DOHH2 (cell line): ENCODE results near the gene DIMT1.

ENCODE experiments used
- H3F3A ChIP-seq: fragments of 200-600 bp; sonication (generic), shearing (Covaris generic); 2 replicates; pipeline ENCODE4 v1.6.0; 2016; ENCODE audit warnings: antibody characterized with exemption, mild to moderate bottlenecking; ENCODE audit not compliant: control insufficient read depth, insufficient read depth
- H3K27ac ChIP-seq: fragments of 200-600 bp; sonication (generic); 2 replicates; pipeline ENCODE4 v1.5.1; 2014; ENCODE audit warnings: low read depth, mild to moderate bottlenecking, low read length, moderate library complexity
- H3K27me3 ChIP-seq: fragments of 200-600 bp; sonication (generic); 2 replicates; pipeline ENCODE4 v1.6.1; 2014; ENCODE audit warnings: mild to moderate bottlenecking, low read length, mixed read lengths; ENCODE audit not compliant: control insufficient read depth
- H3K36me3 ChIP-seq: fragments of 200-600 bp; sonication (generic); 2 replicates; pipeline ENCODE4 v1.6.1; 2014; ENCODE audit warnings: mild to moderate bottlenecking, low read length, moderate library complexity, mixed read lengths; ENCODE audit not compliant: control insufficient read depth
- H3K4me1 ChIP-seq: fragments of 200-600 bp; sonication (generic); 2 replicates; pipeline ENCODE4 v1.6.1; 2014; ENCODE audit warnings: mild to moderate bottlenecking, low read length, mixed read lengths; ENCODE audit not compliant: control insufficient read depth
- H3K4me2 ChIP-seq: fragments of 200-600 bp; sonication (generic); 2 replicates; pipeline ENCODE4 v1.6.0; 2014; ENCODE audit warnings: mild to moderate bottlenecking, low read length, moderate library complexity
- H3K4me3 ChIP-seq: fragments of 200-600 bp; sonication (generic); 2 replicates; pipeline ENCODE4 v1.5.1; 2014; ENCODE audit warnings: mild to moderate bottlenecking, low read length, mixed read lengths
- H3K79me2 ChIP-seq: fragments of 200-600 bp; sonication (generic); 2 replicates; pipeline ENCODE4 v1.6.1; 2014; ENCODE audit warnings: mild to moderate bottlenecking, low read length, mixed read lengths; ENCODE audit not compliant: control insufficient read depth
- H3K9me2 ChIP-seq: fragments of 200-600 bp; sonication (generic); replicated peaks from 2 replicates; pipeline ENCODE4 v1.6.1; 2014; ENCODE audit warnings: mild to moderate bottlenecking, low read length, mixed read lengths; ENCODE audit not compliant: control insufficient read depth
- H3K9me3 ChIP-seq: fragments of 200-600 bp; sonication (generic); 2 replicates; pipeline ENCODE4 v1.6.1; 2014; ENCODE audit warnings: antibody characterized with exemption, low read length, mixed read lengths; ENCODE audit not compliant: control insufficient read depth, insufficient read depth
- H4K20me1 ChIP-seq: fragments of 200-600 bp; sonication (generic); 2 replicates; pipeline ENCODE4 v1.6.0; 2014; ENCODE audit warnings: low read depth, mild to moderate bottlenecking, antibody characterized with exemption, low read length, moderate library complexity; ENCODE audit not compliant: control insufficient read depth, insufficient read depth
- CTCF ChIP-seq: fragments of 200-600 bp; sonication (generic); IDR thresholded peaks from one replicate; pipeline ENCODE4 v1.5.1; 2014; ENCODE audit warnings: antibody characterized with exemption, mild to moderate bottlenecking, low read depth, low read length; ENCODE audit not compliant: poor library complexity, severe bottlenecking
- EZH2phosphoT487 ChIP-seq: fragments of 200-600 bp; sonication (generic); IDR thresholded peaks from 2 replicates; pipeline ENCODE4 v1.6.1; 2017; ENCODE audit warnings: borderline replicate concordance, mild to moderate bottlenecking, antibody characterized with exemption, low read length, moderate library complexity, mixed read lengths

The DIMT1 gene

GRCh38 chr5:62431735-62432620, 28.3 kb upstream of the DIMT1 start:
- peaks cover 94% of the 10 kb centered on the region for H3K79me2 ChIP-seq
- no peaks in the 10 kb centered on the region for H3F3A ChIP-seq
- TF ChIP-seq EZH2phosphoT487 (no peak), CTCF (no peak)
- H3K4me2 ChIP-seq, result no peak overlapping the region
- H3K4me1 ChIP-seq, result no peaks in the 10 kb centered on the region
- H3K36me3 ChIP-seq, result no peaks in the 10 kb centered on the region
- no peaks in the 10 kb centered on the region for H3K9me2 ChIP-seq
- no peaks in the 10 kb centered on the region for H3K9me3 ChIP-seq
- H3K4me3 ChIP-seq, result no peak overlapping the region
- H3K27ac ChIP-seq, result no peak overlapping the region
- H4K20me1 ChIP-seq, result no peaks in the 10 kb centered on the region
- no peaks in the 10 kb centered on the region for H3K27me3 ChIP-seq

- Histone ChIP-seq H3K27me3 (no peaks in the 10 kb centered on the region), H3K36me3 (peaks cover 4% of the 10 kb centered on the region; the same call in 1 of the 2 replicates), H3K9me2 (no peaks in the 10 kb centered on the region), H3K79me2 (peaks cover 97% of the 10 kb centered on the region), H3K4me3 (no peak overlapping the region), H3K4me1 (no peaks in the 10 kb centered on the region), H3F3A (no peaks in the 10 kb centered on the region), H3K9me3 (no peaks in the 10 kb centered on the region), H3K4me2 (no peak overlapping the region), H4K20me1 (no peaks in the 10 kb centered on the region), H3K27ac (no peak overlapping the region)
- TF ChIP-seq EZH2phosphoT487, result no peak
Observed at GRCh38 chr5:62424763-62425162, 21.1 kb upstream of the DIMT1 start.

- H3K4me2 ChIP-seq, result no peak overlapping the region
- peaks cover 3% of the 10 kb centered on the region; the same call in 1 of the 2 replicates for H4K20me1 ChIP-seq
- no peaks in the 10 kb centered on the region for H3K9me2 ChIP-seq
- no peak overlapping the region for H3K4me3 ChIP-seq
- peaks cover 16% of the 10 kb centered on the region for H3K36me3 ChIP-seq
- no peaks in the 10 kb centered on the region for H3K4me1 ChIP-seq
- no peak overlapping the region for H3K27ac ChIP-seq
- H3K27me3 ChIP-seq, result no peaks in the 10 kb centered on the region
- H3K9me3 ChIP-seq, result no peaks in the 10 kb centered on the region
- no peaks in the 10 kb centered on the region for H3F3A ChIP-seq
- no peak for TF ChIP-seq EZH2phosphoT487
- TF ChIP-seq CTCF, result no peak
- peaks cover 99% of the 10 kb centered on the region for H3K79me2 ChIP-seq
Observed at GRCh38 chr5:62421414-62421813, 17.7 kb upstream of the DIMT1 start.

GRCh38 chr5:62419609-62420008, 15.9 kb upstream of the DIMT1 start:
- peaks cover 19% of the 10 kb centered on the region for H3K36me3 ChIP-seq
- no peaks in the 10 kb centered on the region for H3K27me3 ChIP-seq
- no peaks in the 10 kb centered on the region for H3K9me2 ChIP-seq
- peaks cover 100% of the 10 kb centered on the region for H3K79me2 ChIP-seq
- H3K9me3 ChIP-seq, result no peaks in the 10 kb centered on the region
- H3F3A ChIP-seq, result no peaks in the 10 kb centered on the region
- no peak overlapping the region for H3K4me2 ChIP-seq
- H3K4me3 ChIP-seq, result no peak overlapping the region
- H3K27ac ChIP-seq, result no peak overlapping the region
- peaks cover under 1% of the 10 kb centered on the region for H3K4me1 ChIP-seq
- no peak for TF ChIP-seq CTCF
- TF ChIP-seq EZH2phosphoT487, result no peak
- peaks cover 4% of the 10 kb centered on the region; the same call in 1 of the 2 replicates for H4K20me1 ChIP-seq
